Neutrophil (primary cell): ENCODE results near the gene FAT2.
"Not testable (repeated sequence)": the region's sequence is repeated elsewhere in the genome, so short reads cannot be mapped to it uniquely, and the experiment has no call there.

ENCODE experiments used
- H3K27ac ChIP-seq: fragments of 200-600 bp; sonication (generic); 2 replicates; pipeline ENCODE4 v1.5.1; 2016; ENCODE audit warnings: mild to moderate bottlenecking, moderate library complexity
- H3K27me3 ChIP-seq: fragments of 200-600 bp; sonication (generic); 2 replicates; pipeline ENCODE4 v1.6.0; 2016; ENCODE audit warnings: mild to moderate bottlenecking
- H3K36me3 ChIP-seq: fragments of 200-600 bp; sonication (generic); 2 replicates; pipeline ENCODE4 v1.5.1; 2017
- H3K4me1 ChIP-seq, 2 experiments: fragments of 200-600 bp in 1 of 2; sonication (generic) in 1 of 2; 1 replicate in 1 of 2; 2 replicates in 1 of 2; pipeline versions ENCODE4 v1.5.1 to v1.6.1; 2013 to 2016; ENCODE audit warnings: low read depth in 1 of 2, low read length in 1 of 2, mild to moderate bottlenecking in 1 of 2, moderate library complexity in 1 of 2; ENCODE audit not compliant: control insufficient read depth in 1 of 2, insufficient read depth in 1 of 2
- H3K4me3 ChIP-seq, 2 experiments: fragments of 200-600 bp in 1 of 2; sonication (generic) in 1 of 2; 1 replicate in 1 of 2; 2 replicates in 1 of 2; pipeline ENCODE4 v1.5.1; 2013 to 2016; ENCODE audit warnings: low read depth in 1 of 2, low read length in 1 of 2, mild to moderate bottlenecking in 1 of 2, moderate library complexity in 1 of 2
- H3K9me3 ChIP-seq: fragments of 200-600 bp; sonication (generic); 2 replicates; pipeline ENCODE4 v1.5.1; 2016
- TF ChIP-seq, protein P1 (sequence below): fragments of 200-600 bp; sonication (generic); IDR thresholded peaks from 2 replicates; pipeline ENCODE4 v1.5.1; 2016; ENCODE audit warnings: antibody characterized with exemption

The FAT2 gene

DNA sequence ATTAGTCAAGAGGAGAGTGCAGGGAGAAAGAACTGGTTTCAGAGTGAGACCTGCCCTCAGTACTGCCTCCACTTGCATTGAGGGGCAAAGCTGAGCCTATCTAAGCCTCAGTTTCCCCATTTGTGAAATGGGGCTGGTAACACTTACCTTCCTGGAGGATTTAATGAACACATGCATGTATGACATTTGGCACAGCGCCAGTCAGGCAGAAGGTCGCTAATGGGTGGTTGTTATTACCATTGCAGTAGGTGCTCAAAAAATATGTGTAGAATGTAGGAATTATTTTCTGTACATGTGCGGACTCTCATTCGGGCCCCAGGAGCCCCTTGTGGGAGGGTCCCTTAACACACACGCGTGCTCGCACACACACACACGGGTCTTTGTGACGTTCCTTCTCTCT, 10.9 kb downstream of the FAT2 start:
- Histone ChIP-seq H3K9me3 (no peaks in the 10 kb centered on the region), H3K4me3 (no peak overlapping the region), H3K4me1 (peaks cover 30 to 31% of the 10 kb centered on the region in 2 experiments), H3K27ac (no peak overlapping the region), H3K27me3 (no peaks in the 10 kb centered on the region), H3K36me3 (no peaks in the 10 kb centered on the region)
- TF ChIP-seq, protein P1, sequence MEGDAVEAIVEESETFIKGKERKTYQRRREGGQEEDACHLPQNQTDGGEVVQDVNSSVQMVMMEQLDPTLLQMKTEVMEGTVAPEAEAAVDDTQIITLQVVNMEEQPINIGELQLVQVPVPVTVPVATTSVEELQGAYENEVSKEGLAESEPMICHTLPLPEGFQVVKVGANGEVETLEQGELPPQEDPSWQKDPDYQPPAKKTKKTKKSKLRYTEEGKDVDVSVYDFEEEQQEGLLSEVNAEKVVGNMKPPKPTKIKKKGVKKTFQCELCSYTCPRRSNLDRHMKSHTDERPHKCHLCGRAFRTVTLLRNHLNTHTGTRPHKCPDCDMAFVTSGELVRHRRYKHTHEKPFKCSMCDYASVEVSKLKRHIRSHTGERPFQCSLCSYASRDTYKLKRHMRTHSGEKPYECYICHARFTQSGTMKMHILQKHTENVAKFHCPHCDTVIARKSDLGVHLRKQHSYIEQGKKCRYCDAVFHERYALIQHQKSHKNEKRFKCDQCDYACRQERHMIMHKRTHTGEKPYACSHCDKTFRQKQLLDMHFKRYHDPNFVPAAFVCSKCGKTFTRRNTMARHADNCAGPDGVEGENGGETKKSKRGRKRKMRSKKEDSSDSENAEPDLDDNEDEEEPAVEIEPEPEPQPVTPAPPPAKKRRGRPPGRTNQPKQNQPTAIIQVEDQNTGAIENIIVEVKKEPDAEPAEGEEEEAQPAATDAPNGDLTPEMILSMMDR: no peak

DNA sequence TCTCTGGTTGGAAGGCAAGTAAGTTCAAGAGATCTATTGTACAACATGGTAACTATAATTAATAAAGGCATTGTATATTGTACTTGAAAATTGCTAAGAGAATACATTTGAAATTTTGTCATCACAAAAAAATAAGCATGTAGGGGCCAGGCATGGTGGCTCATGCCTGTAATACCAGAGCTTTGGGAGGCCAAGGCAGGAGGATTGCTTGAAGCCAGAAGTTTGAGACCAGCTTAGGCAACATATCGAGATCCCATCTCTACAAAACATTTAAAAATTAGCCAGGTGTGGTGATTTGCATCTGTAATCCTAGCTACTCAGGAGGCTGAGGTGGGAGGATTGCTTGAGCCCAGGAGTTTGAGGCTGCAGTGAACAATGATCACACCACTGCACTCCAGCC, 12.0 kb downstream of the FAT2 start:
- not testable (repeated sequence) for H3K27me3 ChIP-seq, H3K27ac ChIP-seq, H3K9me3 ChIP-seq, H3K36me3 ChIP-seq, H3K4me3 ChIP-seq
- peaks cover 30 to 31% of the 10 kb centered on the region in 2 experiments for H3K4me1 ChIP-seq

DNA sequence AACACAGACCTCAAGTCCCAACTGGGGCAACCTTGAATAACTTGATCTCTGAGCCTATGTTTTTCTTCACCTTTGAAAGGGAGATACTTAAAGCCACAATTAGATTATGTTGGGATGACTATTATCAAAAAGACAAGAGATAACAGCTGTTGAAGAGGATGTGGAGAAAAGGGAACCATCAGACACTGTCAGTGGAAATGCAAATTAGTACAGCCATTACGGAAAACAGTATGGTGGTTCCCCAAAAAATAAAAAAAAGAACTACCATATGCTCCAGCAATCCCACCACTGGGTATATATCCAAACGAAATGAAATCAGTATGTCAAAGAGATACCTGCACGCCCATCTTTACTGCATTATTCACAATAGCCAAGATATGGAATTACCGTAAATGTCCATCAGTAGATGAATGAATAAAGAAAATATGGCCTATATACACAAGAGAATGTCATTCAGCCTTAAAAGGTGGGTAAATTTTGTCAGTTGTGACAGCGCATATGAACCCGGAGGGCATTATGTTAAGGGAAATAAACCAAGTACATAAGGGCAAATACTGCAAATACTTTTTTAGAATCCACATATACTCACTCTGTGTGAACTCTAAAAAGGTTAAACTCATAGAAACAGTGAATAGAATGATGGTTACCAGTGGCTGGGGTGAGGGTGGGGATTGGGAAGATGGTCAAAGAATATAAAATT, 12.7 kb downstream of the FAT2 start:
- Histone ChIP-seq H3K4me1 (peaks cover 30 to 31% of the 10 kb centered on the region in 2 experiments), H3K27me3 (no peaks in the 10 kb centered on the region), H3K4me3 (no peak overlapping the region), H3K27ac (peak overlapping the region; percentile 79), H3K9me3 (no peaks in the 10 kb centered on the region), H3K36me3 (no peaks in the 10 kb centered on the region)
- TF ChIP-seq, protein P1: no peak

DNA sequence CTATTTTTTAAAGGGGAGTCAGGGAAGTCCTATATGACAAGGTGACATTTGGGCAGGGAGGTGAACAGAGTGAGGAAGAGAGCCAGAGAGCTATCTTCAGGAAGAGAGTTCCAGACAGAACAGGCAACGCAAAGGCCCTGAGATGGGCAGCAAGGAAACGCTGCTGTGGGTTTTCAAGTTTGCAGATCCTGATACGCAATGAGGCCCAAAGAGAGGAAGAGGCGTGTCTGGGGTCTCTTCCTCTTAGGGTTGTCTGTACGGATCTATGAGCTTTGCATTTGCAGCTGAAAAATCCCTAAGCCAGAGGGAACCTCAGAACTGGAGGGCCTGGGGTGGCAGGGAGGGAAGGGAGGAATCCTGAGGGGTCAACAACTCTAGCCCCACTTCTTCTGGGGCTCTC, 13.6 kb downstream of the FAT2 start:
- peak overlapping the region; percentile 79 for H3K27ac ChIP-seq
- TF ChIP-seq, protein P1: no peak
- no peaks in the 10 kb centered on the region for H3K27me3 ChIP-seq
- H3K4me3 ChIP-seq: peak overlapping the region; percentile 11 to 12
- no peaks in the 10 kb centered on the region for H3K9me3 ChIP-seq
- peaks cover 30 to 31% of the 10 kb centered on the region in 2 experiments for H3K4me1 ChIP-seq
- H3K36me3 ChIP-seq: no peaks in the 10 kb centered on the region

DNA sequence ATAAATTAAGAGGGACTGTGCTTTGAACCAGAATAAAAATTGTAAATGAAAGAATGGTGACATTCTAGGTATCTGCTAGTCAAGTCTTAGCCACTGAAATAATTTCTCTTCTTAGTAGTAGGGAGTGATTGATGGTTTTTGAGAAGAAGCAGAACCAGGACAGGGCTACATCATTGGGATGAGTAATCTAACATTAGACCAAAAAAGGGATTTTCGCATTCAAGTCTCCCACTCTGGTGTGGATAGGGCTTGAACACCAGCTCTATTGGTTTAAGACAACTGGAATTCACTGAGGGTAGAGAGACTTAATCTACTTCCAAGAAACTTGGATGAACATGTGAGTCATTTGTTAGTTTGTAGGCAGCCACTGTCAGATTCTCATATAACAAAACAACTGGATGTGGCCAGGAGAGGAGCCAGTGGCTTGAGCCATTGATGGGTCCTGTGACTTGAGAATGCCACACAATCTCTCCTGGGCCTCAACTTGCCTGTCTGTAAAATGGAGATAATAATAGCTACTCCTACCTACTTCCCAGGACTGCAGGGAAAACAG, 16.6 kb downstream of the FAT2 start:
- Histone ChIP-seq H3K27ac (no peak overlapping the region), H3K4me1 (peaks cover 30 to 31% of the 10 kb centered on the region in 2 experiments), H3K27me3 (no peaks in the 10 kb centered on the region), H3K4me3 (no peak overlapping the region), H3K9me3 (no peaks in the 10 kb centered on the region), H3K36me3 (no peaks in the 10 kb centered on the region)
- TF ChIP-seq, protein P1: no peak

DNA sequence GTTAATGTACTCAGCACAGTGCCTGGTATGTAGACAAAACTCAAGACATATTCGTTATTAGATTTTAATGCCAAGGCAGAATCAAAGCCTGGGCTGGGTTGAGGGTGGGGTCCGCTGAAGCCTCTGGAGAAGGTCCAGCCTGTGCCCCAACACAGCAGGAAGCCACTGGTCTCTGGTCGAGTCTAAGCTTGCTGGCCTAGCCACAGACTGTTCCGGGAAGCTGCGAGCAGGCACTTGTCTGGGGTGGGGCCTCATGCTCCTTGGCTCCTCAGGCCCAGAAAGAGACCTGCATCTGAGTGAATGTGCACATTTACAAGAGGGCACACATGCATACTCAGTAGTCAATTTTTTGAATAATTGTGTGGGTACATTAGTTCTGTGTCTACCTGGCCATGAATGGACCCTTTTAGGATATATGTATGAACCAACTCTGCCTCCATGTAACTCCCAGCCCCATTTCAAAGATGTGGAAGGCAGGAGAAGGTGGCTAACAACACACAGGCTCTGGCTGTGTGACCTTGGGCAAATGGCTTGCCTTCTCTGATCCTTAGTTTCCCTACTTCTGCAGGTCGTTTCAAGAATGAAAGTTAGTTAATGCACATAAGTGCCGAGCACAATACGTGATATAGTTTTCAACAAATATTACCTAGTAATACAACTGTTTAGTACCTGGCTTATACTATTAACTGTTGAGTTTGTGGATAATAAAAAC, 18.3 kb downstream of the FAT2 start:
- no peaks in the 10 kb centered on the region for H3K27me3 ChIP-seq
- no peaks in the 10 kb centered on the region for H3K36me3 ChIP-seq
- TF ChIP-seq, protein P1: no peak
- H3K27ac ChIP-seq: no peak overlapping the region
- peaks cover 18 to 19% of the 10 kb centered on the region in 2 experiments for H3K4me1 ChIP-seq
- H3K4me3 ChIP-seq: no peak overlapping the region
- H3K9me3 ChIP-seq: no peaks in the 10 kb centered on the region
